GM18526 (cell line): ENCODE measurements around the gene CSMD2.

ENCODE experiments used
- POLR2A ChIP-seq: IDR thresholded peaks from 3 replicates; pipeline ENCODE4 v1.6.1; 2011; ENCODE audit not compliant: insufficient read length; ENCODE audit errors: extremely low read depth

Gene CSMD2

GRCh38 chr1:33866281-33866680 lies 298.7 kb downstream of the CSMD2 start:
- TF ChIP-seq POLR2A = no peak

- no peak for TF ChIP-seq POLR2A
Measured at GRCh38 chr1:33864460-33865389, 300.3 kb downstream of the CSMD2 start.

GRCh38 chr1:33863779-33864178 lies 301.3 kb downstream of the CSMD2 start, which contains the start of gene HMGB4:
Gene HMGB4 (plus strand): TSS chr1:33864079. CDS start chr1:33864192, 113 bp downstream.
- no peak for TF ChIP-seq POLR2A

GRCh38 chr1:33860671-33861070 lies 304.4 kb downstream of the CSMD2 start:
- TF ChIP-seq POLR2A = no peak

- TF ChIP-seq POLR2A = no peak
Measured at GRCh38 chr1:33854091-33854490, 310.9 kb downstream of the CSMD2 start.

- no peak for TF ChIP-seq POLR2A
Measured at GRCh38 chr1:33853431-33853830, 311.6 kb downstream of the CSMD2 start.

GRCh38 chr1:33852711-33853110 lies 312.3 kb downstream of the CSMD2 start:
- TF ChIP-seq POLR2A = no peak

GRCh38 chr1:33850481-33850880 lies 314.5 kb downstream of the CSMD2 start:
- no peak for TF ChIP-seq POLR2A

- TF ChIP-seq POLR2A = no peak
Measured at GRCh38 chr1:33849211-33849610, 315.8 kb downstream of the CSMD2 start.

- no peak for TF ChIP-seq POLR2A
Measured at GRCh38 chr1:33848205-33848937, 316.7 kb downstream of the CSMD2 start.

- no peak for TF ChIP-seq POLR2A
Measured at GRCh38 chr1:33846861-33847260, 318.2 kb downstream of the CSMD2 start.

GRCh38 chr1:33844166-33844565 lies 320.9 kb downstream of the CSMD2 start:
- no peak for TF ChIP-seq POLR2A

- TF ChIP-seq POLR2A = no peak
Measured at GRCh38 chr1:33842348-33842747, 322.7 kb downstream of the CSMD2 start.

GRCh38 chr1:33841494-33841893 lies 323.5 kb downstream of the CSMD2 start:
- TF ChIP-seq POLR2A = no peak

GRCh38 chr1:33837635-33838034 lies 327.4 kb downstream of the CSMD2 start:
- TF ChIP-seq POLR2A = no peak

- no peak for TF ChIP-seq POLR2A
Measured at GRCh38 chr1:33836911-33837310, 328.1 kb downstream of the CSMD2 start.
